Chondrocyte (in vitro differentiated cells): ENCODE results near the gene PLA2G3. TPM values are rescaled to one million over a fixed set of nuclear protein-coding genes. Genes with fewer than 3 reads are reported as not detected.
A peak's percentile ranks its signal among the peaks of the same experiment; 100 is the strongest.

Source experiments
- DNase-seq: peaks from one replicate; pipeline ENCODE4 v3.0.0; 2021; ENCODE audit warnings: mixed read lengths, low spot score
- H3K27ac Mint-ChIP-seq: one replicate; pipeline ENCODE4 v1.8.0; 2021; ENCODE audit warnings: mild to moderate bottlenecking, moderate library complexity, mixed read lengths; ENCODE audit not compliant: unreplicated experiment
- H3K27me3 Mint-ChIP-seq: 2 replicates; pipeline ENCODE4 v1.8.0; 2021; ENCODE audit warnings: low read depth, mixed read lengths
- H3K36me3 Mint-ChIP-seq: 2 replicates; pipeline ENCODE4 v1.8.0; 2021; ENCODE audit warnings: low read depth, mixed read lengths
- H3K4me1 Mint-ChIP-seq: 2 replicates; pipeline ENCODE4 v1.8.0; 2021; ENCODE audit warnings: low read depth, mild to moderate bottlenecking, mixed read lengths
- H3K4me3 Mint-ChIP-seq: one replicate; pipeline ENCODE4 v1.8.0; 2021; ENCODE audit warnings: mild to moderate bottlenecking, moderate library complexity, mixed read lengths; ENCODE audit not compliant: unreplicated experiment
- H3K9me3 Mint-ChIP-seq: 2 replicates; pipeline ENCODE4 v1.8.0; 2021; ENCODE audit warnings: low read depth, mixed read lengths
- CTCF ChIP-seq: fragments of 200-600 bp; sonication (generic); IDR thresholded peaks from 2 replicates; pipeline ENCODE4 v1.5.0; 2021; ENCODE audit warnings: antibody characterized with exemption, mild to moderate bottlenecking, moderate library complexity
- total RNA-seq: library from RNA; stranded (reverse); gene quantifications from 3 replicates; pipeline ENCODE4 v1.2.1, GENCODE V29; 2021

The PLA2G3 gene
- total RNA-seq, 1 donor from 2014 or later = 0.07 TPM

GRCh38 chr22:31106731-31107177 is 33.6 kb downstream of the PLA2G3 start:
- H3K36me3 Mint-ChIP-seq = peaks cover 2% of the 10 kb centered on the region
- no peaks in the 10 kb centered on the region for H3K9me3 Mint-ChIP-seq
- H3K4me1 Mint-ChIP-seq = peaks cover 39% of the 10 kb centered on the region
- peak overlapping the region; percentile 92 for H3K4me3 Mint-ChIP-seq
- TF ChIP-seq CTCF = no peak
- no peak for DNase-seq
- no peaks in the 10 kb centered on the region for H3K27me3 Mint-ChIP-seq
- peak overlapping the region; percentile 93 for H3K27ac Mint-ChIP-seq

DNA sequence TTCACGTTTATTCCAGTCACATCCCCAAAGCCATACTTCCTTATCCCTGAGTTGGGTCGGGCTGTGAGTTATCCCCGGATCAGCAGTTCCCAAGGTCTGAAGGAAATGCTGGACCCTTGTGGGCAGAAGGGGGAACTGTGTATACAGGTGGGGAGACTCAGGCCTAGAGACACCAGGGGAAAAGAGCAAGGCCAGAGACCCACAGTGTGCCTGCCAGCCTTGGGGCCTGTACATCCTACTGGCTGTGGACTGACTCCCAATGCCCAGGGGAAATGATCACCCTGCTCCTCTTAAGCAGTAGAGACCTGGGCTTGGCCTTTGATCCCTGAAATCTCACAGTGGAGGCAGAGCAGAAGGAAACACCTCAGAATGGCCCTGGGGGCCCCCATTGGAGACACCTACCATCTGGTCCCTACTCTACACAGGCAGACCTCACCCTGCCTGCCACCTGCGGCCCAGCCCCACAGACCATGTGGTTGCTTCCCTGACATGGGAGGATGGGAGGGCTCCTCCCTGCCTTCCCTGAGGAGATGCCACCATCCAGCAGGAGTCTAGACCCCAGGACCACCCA is 34.2 kb downstream of the PLA2G3 start:
- Mint-ChIP-seq H3K27me3 (no peaks in the 10 kb centered on the region), H3K36me3 (peaks cover 4% of the 10 kb centered on the region), H3K27ac (peak overlapping the region; percentile 93), H3K4me3 (peak overlapping the region; percentile 92), H3K4me1 (peaks cover 43% of the 10 kb centered on the region), H3K9me3 (no peaks in the 10 kb centered on the region)
- peak; percentile 36 for TF ChIP-seq CTCF
- no peak for DNase-seq

DNA sequence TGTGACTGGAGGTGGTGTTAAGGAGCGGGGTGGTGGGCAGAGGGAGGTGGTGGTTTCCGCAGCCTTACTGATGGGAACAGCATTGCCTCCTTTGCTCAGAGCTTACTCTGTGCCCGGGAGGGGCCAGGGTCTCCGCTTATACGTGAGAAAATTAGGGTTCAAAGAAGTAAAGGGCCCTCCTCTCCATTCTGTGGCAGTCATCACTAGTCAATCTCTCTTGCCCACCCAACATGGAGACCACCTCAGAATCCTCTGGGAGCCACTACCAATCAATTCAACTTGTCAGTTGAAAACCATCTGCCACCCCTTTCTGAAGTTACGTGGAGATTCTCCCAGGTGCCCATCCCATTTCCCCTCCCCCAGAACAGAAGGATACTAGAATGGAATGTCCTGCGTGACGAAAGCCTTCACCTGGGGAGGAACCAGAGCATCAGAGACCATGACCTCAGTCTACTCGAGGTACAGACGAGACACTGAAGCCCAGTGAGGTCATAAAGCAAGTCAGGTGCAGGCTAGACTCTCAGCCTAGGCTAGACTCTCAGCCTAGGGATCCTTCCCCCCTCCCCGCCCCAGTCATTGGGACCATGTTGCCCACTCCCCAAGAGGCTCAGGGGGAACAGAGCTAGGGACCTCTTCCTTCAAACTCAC is 34.9 kb downstream of the PLA2G3 start:
- Mint-ChIP-seq H3K27me3 (no peaks in the 10 kb centered on the region), H3K4me1 (peaks cover 44% of the 10 kb centered on the region), H3K4me3 (peak overlapping the region; percentile 92), H3K9me3 (no peaks in the 10 kb centered on the region), H3K36me3 (peaks cover 4% of the 10 kb centered on the region), H3K27ac (peak overlapping the region; percentile 93)
- no peak for TF ChIP-seq CTCF
- no peak for DNase-seq

DNA sequence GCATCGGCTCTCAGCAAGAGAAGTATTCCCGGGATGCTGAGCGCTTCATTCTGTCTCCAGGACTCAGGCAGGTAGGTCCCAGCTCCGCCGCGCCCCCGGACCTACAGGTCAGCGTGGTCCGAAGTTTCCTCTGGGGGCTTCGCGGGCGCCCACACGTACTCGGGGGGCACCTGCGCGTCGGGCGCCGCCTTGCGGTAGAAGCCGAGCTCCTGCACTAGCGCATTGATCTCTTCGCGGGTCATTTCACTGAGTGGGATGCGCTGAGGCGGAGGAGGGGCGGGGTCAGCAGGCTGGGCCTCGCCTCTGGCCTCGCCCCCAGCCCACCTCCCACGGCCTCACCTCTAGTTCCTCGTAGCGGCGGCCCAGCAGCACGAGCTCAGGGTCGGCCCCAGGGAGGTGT is 35.4 kb downstream of the PLA2G3 start:
- peak; percentile 41 for TF ChIP-seq CTCF

GRCh38 chr22:31103899-31104694 is 36.2 kb downstream of the PLA2G3 start:
- Mint-ChIP-seq H3K9me3 (no peaks in the 10 kb centered on the region), H3K4me3 (no peak overlapping the region), H3K27ac (no peak overlapping the region), H3K27me3 (no peaks in the 10 kb centered on the region), H3K36me3 (peaks cover 4% of the 10 kb centered on the region), H3K4me1 (peaks cover 44% of the 10 kb centered on the region)
- no peak for TF ChIP-seq CTCF
- DNase-seq = no peak

More for the DNA sequence above, 35.4 kb downstream of the PLA2G3 start:
- no peak overlapping the region for H3K27ac Mint-ChIP-seq
- no peak for DNase-seq
- H3K4me3 Mint-ChIP-seq = no peak overlapping the region
- no peaks in the 10 kb centered on the region for H3K9me3 Mint-ChIP-seq
- peaks cover 44% of the 10 kb centered on the region for H3K4me1 Mint-ChIP-seq
- no peaks in the 10 kb centered on the region for H3K27me3 Mint-ChIP-seq
- H3K36me3 Mint-ChIP-seq = peaks cover 4% of the 10 kb centered on the region
